ENCODE data around the gene SYTL2.

The SYTL2 gene

GRCh38 chr11:85800595-85801342 is 10.2 kb downstream of the SYTL2 start:
- CTCF ChIA-PET, result interaction anchor here (1.4 kb wide), 1 partner anchor 9 kb away, joined by 3 read pairs; no protein-coding TSS in a partner anchor
- DNase-seq (ENCODE audit: extremely low spot score), result no peak
- POLR2A ChIA-PET, result no interaction called here
- no peak for TF ChIP-seq CTCF (IDR thresholded peaks at IDR 0.05; ENCODE audit: control extremely low read depth, extremely low read depth, low read depth, missing control alignments)

- CTCF ChIA-PET, result no interaction called here
- no peak for TF ChIP-seq CTCF (IDR thresholded peaks at IDR 0.05; ENCODE audit: control extremely low read depth, extremely low read depth, low read depth, missing control alignments)
- no peak for DNase-seq (ENCODE audit: extremely low spot score)
- POLR2A ChIA-PET, result no interaction called here
Observed at GRCh38 chr11:85799142-85799541, 11.8 kb downstream of the SYTL2 start.

GRCh38 chr11:85798361-85798760 is 12.6 kb downstream of the SYTL2 start:
- TF ChIP-seq CTCF (IDR thresholded peaks at IDR 0.05; ENCODE audit: control extremely low read depth, extremely low read depth, low read depth, missing control alignments), result no peak
- ChIA-PET POLR2A (no interaction called here), CTCF (interaction anchor here (1.7 kb wide), 1 partner anchor 16 kb away, joined by 5 read pairs; no protein-coding TSS in a partner anchor)
- no peak for DNase-seq (ENCODE audit: extremely low spot score)

GRCh38 chr11:85795712-85796487 is 15.0 kb downstream of the SYTL2 start:
- POLR2A ChIA-PET, result interaction anchor here (0.5 kb wide), 1 partner anchor 194 kb away, joined by 3 read pairs; no protein-coding TSS in a partner anchor
- no peak for TF ChIP-seq CTCF (IDR thresholded peaks at IDR 0.05; ENCODE audit: control extremely low read depth, extremely low read depth, low read depth, missing control alignments)
- CTCF ChIA-PET, result interaction anchor here (1.4 to 1.9 kb wide), 4 partner anchors 12 to 47 kb away, joined by 3 to 6 read pairs (median 3); no protein-coding TSS in a partner anchor
- DNase-seq (ENCODE audit: extremely low spot score), result no peak

- CTCF ChIA-PET, result interaction anchor here (0.9 to 1.4 kb wide), 4 partner anchors 17 to 64 kb away, joined by 3 read pairs; partner anchors contain the start of gene CCDC83
- no peak for DNase-seq (ENCODE audit: extremely low spot score)
- POLR2A ChIA-PET, result interaction anchor here (0.5 kb wide), 1 partner anchor 1258 kb away, joined by 7 read pairs; no protein-coding TSS in a partner anchor
- TF ChIP-seq CTCF (IDR thresholded peaks at IDR 0.05; ENCODE audit: control extremely low read depth, extremely low read depth, low read depth, missing control alignments), result no peak
Observed at GRCh38 chr11:85791409-85791990, 19.4 kb downstream of the SYTL2 start.

Measured in GM10248 (cell line).